Central memory CD4-positive, alpha-beta T cell (primary cell): Measurements from ENCODE around the gene CHRNA7.

Experiments used
- DNase-seq: peaks from one replicate; pipeline ENCODE4 v3.0.0; 2022

The CHRNA7 gene

DNA sequence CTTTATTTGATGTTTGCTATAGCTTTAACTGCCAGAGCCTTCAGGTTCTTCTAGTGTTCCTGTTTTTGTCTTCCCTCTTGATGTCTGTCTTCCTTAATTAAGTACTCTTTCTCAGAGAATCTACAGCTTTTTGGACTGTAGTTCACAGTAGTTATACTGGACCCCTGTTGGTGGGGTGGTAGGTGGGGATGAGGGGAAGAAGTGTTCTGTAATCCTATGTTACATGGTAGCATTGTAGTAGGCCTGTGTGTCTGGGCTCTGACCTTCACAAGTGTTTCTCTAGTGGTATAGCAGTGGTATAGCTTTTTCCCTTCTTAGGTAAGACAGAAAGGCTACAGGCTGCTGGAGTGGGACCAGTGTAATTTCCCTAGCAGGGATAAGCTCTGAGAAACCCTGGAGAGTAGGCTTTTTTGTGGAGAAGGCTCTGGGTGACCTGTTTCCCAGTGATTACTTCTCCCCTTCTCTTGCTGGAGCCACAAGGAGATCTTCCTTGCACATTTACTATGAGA is 59.6 kb downstream of the CHRNA7 start:
- DNase-seq = no peak

DNA sequence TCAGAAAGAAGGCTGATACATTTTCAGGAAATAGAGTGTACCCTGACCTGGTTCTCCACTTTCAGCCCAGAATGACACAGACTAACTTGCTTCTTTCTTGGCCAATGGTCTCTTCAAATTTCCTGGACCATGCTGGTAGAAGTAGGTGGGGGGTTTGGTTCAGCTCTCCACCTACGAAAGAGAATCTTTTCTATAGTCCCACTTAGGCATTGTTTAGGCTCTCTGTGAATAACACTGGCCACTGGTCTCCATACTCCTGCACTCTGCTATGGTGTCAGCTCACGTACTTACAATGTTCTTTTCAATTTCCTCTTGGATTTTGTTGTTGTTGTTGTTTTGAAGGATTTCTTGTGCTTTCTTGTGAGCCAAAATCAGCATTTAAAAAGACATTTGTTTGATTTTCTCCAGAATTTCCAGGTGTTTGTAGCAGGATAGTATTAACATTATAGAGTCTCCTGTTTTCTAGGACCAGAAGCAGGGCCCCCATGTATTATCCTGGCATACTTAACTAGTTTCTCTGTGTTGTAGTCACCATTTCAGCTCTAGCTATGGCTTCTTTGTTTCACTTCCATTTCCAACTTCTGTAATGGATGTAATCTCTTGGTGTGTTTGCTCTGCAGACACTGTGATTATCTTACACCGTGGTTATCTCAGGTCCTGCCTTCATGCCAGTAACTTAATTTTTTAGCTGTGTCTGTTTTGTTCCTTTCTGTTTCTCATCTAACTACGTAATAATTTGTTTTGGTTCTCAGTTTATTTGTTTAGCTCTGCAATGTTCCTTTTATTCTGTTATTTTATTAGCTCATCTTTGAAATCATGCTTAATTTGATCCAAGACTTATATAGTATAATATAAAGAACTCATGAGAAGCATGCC is 61.4 kb downstream of the CHRNA7 start:
- DNase-seq = no peak

DNA sequence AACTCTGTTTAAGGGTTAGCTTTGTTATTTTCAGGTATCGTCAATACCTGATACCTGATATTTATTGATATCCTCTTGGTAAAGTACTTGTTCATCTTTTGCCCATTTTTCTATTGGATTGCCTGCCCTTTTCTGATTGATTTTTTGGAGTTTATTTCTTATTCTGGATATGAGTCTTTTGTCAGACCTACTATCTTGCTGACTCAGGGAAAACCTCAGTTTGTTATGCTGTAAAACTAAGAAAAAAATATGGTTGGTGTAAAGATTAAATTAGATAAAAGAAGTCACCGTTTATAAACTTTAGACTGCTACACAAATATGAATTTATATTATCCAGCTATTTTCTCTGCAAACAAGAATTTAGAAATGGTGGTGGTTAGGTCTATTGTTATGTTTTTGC is 65.9 kb downstream of the CHRNA7 start:
- DNase-seq = no peak

DNA sequence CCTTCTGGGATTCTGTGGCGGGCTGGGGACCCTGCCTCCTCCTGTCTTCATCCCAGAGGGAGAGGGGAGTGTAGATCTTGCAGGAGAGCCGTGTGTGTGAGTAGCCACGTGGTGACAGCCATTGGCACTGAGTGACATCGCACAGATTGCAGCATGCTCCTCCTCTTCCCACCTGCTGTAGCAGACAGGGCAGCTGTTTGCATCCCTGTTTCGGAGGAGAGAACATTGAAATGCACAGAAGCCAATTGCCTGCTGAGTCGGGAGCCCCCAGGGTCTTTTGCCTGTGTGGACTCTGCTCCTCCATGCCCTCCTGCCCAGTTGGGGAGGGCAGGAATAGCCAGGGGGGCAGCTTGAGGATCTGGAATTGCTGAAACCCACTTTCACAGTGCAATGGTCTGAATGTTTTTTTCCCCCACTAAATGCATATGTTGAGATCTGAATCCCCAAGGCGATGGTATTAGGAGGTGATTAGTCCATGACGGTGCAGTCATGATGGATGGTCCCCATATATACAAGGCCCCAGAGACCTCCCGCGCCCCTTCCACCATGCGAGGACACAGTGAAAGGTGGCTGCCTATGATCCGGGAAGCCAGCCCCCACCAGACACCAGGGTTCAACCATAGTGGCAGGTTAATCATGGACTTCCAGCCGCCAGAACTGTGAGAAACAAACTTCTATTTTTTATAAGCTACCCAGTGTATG is 66.8 kb downstream of the CHRNA7 start:
- DNase-seq = no peak

DNA sequence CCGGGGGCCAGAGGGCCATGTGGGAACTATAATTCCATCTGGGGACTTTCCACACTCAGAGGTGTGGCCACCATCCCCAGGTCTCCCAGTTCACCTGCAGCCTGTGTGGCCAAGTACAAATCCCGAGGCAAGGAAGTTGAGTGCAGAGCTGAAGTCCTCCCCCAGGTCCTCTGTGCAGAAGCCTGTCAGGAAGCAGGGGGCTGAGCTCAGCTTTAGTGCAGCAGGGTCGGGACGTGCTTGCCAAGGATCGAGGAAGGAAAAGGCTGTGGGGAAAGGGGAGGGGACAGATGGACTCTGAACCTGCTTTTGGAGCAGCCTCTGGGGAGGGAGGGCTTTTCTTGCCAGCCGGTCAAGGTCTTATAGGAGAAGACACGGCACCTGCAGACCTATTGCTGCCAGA is 67.7 kb downstream of the CHRNA7 start:
- no peak for DNase-seq

DNA sequence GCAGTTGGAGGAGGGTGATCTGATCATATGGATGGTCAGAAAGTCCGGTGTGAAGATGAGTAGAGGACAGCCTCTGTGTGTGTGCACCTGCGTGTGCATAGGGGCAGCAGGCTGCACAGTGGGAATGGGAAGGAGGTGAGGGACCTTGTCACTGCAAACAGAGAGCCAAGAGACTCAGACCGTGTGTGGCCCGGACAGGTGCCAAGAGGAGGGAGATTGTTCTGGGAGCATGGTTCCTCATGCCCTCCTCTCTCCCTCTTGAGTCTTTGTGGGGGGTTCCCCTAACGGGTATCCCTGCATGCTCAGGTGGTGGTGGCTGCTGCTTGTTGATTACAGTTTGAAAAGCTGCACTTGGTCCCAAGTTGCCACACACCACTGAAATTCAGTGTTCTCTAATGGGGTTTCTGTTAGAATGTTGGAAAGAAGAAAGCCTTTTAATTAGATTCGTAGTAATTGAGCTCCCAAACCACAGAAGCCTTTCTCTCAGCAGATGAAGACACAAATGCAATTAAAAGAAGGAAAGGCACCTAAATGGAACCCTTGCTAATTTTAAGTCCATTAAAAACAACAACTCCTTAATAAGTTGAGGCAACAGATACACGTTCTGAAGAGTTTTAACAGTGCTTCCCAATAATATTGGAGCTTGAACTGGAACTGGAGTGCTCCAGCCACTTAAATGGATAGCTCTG is 68.9 kb downstream of the CHRNA7 start:
- no peak for DNase-seq

DNA sequence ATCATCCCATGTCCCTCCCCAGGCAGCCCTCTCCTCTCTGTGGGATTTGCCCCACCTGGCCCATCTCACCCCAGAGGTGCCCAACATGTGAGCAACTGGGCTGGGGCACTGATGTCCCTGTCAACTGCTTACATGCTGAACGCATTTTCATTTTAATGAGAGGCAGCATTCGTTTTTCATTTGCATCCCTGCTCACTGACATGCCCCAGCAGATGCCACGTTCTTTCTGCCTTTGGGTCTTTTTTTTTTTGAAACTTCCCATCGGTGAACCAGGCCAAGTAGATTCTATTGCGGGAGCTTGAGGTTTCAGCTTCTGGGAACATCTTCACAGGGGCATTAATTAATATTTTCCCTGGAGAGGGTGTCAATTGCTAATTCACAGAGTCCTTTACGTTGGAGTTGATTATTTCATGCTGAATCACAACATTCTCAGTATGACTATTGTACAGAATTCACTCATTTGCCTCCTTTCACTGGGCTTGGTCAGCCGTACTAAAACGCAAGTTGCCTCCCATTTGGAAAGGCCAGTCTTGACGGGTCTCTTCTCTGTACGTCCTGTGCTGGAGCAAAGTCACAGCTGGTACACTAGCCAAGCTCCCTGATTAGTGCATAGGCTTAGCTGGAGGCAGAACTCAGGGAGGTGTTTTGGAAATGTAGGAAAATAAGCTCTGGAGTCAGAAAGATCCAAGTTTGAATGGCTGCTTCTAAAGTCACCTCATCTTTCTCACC is 69.8 kb downstream of the CHRNA7 start:
- DNase-seq = no peak

DNA sequence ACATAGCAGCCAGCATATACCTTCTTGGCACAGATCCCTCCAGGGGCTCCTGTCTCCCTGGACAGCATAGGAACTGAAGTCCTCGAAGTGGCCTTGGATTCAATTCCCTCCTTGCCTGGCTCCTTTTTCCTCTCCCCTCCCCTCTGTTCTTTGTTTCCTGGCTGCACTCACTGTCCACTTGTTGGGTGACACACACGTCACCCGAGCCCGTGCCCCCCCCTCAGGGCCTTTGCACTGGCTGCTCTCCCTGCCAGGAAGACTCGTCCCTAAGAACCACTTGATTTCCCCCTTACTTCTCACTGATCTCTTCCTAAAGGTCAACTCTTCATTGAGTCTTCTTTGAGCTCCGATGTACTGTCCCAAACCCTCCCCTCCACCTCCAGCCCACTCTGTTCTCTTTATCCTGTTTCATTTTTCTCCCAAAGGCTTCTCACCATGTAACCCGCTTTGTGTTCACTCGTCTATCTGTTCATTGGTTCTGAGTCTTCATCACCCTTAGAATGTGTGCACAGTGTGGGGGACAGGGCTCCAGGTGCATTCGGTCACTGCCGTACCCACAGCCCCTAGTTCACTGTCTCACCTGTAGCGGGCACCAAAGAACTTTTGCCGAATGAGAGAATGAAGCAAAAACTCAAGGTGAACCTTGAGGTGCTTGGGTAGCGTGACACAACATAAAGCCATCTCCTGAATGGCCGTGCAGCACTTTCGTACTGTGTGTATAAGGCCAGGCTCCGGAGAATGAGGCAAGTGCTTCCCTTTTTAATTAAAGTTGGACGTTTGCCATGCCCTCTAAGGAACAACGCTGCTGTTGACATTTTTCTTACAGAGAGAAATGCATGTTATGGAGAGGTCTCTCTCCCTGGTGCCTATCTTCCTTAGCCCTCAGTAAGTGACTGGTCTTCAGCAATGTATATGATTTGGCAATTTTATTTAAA is 74.0 kb downstream of the CHRNA7 start:
- no peak for DNase-seq

DNA sequence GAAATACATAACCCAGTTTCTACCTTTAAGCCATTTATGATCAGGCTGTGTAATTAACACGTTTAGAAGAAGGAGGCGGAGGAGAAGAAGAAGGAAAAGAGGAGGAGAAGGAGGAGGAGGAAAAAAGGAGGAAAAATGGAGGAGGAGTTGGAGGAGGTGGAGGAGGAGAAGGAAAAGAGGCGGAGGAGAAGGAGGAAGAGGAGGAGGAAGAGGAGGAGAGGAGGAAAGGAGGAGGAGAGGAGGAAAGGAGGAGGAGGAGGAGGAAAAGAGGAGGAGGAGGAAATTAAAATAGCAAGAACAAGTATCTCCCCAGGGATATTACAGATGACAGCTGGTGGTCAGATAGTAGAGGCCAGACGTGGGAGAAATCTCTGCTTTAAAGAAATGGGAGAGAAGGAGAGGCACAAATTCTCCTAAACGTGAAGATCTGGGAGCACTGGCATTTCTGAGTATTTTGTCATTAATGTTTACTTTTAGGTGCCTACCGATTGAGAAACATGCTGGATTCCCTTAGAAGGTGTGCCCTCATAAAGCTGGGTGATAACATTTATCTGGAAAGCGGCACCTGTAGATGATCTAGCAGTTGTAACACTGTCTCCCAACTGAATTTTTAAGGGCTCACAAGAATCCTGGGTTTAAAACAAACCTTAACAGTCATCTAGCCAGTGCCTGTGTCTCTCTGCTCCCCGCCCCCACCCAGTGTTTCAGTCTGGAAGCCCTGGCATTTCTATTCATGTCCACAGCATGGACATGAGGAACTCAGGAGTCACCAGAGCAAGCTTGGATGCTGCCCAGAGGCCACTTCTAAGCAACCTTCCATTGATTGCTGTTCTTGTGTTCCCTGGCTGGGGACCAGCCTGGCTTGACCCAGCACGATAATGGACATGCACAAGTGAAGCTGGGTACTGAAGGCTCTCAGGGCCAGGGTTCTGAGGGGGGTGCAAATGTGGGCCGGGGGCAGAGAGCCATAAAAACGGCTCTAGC is 75.2 kb downstream of the CHRNA7 start:
- no peak for DNase-seq

DNA sequence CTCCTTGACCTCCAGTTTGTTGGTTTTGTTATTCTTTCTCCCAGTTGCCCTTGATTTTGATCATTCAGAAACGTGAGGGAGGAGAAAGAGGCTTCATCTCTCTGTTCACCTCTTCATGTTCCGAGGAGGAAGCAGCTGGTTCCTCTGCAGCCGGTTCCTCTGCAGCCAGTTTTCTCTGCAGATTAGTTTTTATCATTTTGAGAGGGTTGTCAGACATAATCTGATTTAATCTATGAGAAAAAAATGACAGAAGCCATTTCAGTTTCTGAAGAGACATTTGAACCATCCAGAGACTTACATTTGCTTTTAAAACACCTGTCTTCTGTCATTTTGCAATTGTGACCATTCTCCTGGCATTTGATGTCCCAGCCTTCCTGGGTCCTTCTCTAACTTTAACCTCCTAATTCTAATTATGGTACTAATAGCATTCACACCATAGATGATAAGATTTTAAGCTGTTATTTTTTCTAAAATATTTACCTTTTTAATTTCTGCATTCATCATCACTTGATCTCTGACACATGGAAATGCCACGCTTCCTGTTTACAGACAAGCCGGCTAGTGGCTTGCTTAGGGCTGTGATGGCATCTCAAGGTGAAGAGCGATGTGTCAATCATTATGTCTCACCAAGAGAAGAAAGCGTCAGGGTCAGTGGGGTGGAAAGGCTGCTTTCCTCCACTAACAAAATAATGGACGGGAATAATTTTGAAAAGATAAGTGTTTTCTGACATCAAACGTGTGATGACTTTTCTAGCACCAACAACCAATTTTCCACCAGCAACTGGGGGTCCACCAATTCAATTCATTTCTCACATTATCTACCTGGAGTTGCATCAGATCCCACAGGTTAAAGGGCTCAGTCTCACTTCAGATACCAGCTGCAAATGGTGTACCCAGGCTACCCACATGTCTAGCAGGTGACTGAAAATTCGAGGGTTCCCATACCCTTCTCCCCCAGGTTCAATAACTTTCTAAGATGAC is 76.4 kb downstream of the CHRNA7 start:
- no peak for DNase-seq

DNA sequence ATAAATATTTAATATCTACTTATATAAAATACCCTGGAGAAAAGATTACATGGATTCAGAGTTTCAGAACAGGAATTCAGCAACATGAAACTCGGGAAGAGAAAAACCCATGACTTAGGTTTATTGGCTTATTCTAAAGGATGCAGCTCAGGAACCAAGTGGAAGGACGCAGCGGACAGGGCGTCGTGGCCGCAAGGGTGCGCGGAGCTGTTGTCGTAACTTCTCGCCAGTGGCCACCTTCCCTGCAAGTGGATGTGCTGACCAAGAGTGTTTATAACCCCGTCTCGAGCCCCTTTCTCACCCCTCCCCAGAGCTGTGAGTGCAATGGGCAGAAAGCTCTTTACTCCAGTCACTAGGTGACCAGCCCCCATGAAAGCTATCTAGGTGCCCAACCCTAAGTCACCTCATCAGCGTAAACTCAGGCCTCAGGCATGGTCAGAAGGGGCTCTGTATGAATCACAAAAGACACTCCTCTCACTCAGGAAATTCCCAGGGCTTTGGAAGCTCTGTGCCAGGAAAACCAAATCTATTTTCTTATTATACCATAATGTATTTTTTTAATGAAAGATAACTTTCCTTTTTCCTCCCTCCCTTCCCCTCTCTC is 77.3 kb downstream of the CHRNA7 start:
- DNase-seq = no peak

DNA sequence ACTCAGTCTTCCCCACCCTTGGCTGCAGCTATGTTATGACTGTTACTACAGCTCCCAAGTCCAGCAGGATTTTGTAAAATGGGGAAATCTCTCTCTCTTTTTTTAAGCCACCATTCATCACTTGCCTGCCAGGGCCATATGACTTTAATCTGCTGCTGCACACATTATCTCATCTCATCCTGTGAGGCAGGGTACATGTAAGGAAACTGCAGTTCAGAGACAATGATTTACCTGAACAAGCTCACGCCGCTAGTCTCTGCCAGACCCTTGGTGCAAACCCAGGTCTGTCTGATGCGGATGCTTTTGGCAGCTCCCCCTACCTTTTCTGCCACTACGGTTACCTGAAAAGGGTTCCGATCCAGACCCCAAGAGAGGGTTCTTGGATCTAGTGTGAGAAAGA is 78.3 kb downstream of the CHRNA7 start:
- no peak for DNase-seq

DNA sequence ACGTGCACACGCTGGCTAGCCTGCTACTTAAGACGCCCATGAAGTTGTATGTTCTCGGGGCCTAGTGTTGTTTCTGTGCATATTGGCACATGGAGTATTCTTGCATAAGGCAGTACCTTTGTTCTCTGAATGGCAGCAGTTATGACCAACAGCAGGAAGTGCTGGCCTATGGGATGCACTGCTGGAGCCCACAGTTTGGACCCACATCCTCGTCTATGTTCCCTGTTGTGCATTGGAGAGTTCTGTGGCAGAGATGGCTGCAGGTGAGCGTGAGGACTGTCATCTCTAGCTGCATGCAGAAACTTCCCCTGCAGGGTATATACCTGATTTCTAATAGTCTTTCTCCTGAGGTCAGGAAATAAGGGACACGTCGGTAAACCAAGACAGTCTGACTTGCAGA is 81.8 kb downstream of the CHRNA7 start:
- no peak for DNase-seq

DNA sequence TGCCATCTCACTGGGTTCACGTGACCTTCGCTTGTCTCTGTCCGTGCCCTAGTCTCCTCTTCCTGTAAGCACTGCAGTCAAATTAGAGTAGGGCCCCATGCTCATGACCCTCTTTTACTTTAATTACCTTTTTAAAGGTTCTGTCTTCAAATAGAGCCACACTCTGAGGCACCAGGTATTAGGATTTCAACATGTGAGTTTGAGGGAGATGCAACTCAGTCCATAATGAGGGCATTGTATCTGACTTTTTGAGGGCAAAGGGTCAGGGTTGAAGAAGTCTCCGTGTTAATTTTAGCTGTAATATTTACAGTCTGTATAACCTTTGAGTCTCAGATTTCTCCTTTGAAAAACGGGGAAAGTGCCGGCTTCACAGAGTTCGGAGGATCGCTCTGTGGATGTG is 82.9 kb downstream of the CHRNA7 start:
- DNase-seq = no peak

DNA sequence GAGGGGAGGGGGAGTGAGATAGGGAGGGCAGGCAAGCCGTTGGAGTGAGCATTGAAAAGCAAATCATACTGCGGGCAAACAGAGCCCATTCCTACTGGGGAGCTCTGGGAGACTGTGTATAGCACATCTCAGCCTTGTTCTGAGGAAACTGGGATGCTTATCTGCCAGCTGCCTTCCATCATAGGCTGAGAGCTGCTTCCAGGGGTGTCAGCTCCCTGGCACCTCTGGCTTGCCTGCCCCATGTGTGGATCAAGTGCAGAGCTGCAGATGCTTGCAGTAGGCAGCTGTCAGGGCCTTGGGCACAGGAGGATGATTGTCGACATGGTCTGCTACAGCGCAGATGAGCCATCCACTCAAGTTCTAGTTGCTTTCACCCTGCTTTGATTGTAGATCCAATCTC is 86.8 kb downstream of the CHRNA7 start:
- no peak for DNase-seq

DNA sequence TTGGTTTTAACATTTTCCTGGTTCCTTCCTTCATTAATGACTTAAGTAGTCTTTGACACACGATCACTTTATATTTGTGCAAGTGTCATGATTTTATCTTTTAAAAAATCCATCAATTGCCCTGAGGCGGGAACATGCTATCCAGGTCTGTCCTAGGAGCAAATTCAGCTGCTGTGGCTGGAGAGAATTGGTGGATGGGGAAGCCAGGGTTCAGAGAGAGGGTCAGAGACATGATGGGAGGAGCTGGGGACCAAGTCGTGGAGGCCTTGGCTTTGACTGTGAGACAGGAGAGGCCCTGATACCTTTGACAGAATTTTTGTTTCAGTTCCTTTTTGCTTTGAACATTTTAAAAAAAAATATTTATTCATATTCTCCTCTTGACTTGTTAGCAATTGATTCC is 89.0 kb downstream of the CHRNA7 start:
- no peak for DNase-seq

DNA sequence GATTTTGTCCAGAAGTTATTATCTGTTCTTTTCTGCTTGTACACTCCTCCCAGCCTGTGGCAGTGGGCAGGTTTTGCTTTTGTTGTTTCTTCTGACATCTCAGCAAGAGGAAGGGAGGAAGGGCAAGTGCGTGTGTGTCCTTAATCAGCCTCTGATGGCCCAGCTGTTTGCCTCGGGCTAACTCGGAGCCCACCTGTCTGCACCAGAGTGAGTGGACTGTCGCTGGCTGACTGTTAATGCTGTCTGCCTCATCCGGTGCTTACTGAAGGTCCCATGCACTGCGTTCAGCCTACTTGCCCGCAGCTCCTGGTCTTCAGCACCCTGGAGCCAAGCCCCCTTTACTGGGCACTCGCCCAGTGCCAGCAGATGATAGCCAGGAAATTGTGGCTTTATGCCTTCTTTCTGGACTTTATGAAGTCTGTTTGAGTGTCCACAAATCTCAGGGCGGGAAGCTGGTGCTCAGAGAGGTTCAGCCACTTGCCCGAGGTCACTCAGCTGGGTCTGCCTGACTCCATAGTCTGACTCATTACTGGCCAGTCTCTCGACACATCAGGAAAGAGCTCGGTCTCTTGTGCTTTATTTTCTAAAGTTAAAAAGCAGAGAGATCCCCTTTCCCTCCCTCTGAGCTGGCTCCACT is 89.5 kb downstream of the CHRNA7 start:
- no peak for DNase-seq
